NCI-H146 treated with DMSO at 0.1 percent for 48 hours (cell line): Measurements from ENCODE around the gene TXNDC12.
"Not testable (repeated sequence)": the region's sequence is repeated elsewhere in the genome, so short reads cannot be mapped to it uniquely, and the experiment has no call there.

Experiments
- DNase-seq: peaks from one replicate; lab custom pipeline; 2025; ENCODE audit not compliant: unreplicated experiment; lab: John Stamatoyannopoulos, UW

The TXNDC12 gene

DNA sequence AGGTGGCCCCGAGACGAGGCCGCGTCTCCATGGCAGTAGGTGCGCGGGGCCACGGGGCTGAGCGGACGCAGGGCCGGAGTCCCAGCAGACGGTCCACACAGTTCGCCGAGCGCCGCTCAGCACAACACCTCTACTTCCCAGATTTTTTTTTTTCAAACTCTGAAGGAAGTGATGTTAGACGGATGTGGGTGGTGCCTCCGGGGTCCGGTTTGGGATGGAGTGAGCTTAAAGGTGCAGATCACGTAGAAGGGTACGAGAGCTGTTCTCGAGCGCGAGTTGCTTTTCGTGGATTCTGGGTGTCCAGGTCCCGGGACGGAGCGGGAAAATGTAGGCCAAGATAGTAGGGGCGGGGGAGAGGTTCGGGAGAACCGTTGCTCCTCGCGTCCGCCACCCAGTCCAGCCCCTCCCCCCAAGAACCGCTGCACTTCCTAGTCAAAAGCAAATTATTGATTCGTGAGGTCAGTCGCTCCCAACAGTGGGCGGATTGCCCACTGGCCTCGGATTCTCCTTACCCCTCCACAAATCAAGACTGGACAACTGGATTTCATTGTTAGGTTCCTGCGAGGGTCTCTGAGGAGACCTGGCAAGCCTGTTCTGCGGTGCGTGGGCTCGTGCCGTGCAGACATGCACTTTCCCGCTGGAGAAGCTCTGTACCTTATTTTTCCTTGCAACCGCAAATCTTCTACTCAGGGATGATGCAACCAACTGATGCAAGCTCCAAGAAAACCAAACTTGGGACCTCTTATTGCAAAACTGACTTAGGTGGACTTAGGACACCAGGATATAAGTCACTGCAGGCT, at the start of gene TXNDC12:
Gene TXNDC12, minus strand, starts transcription at position 126 of the 800 bp plus-strand sequence. Its CDS starts 95 bp downstream, at position 31.
- DNase-seq, result peak; percentile 88

DNA sequence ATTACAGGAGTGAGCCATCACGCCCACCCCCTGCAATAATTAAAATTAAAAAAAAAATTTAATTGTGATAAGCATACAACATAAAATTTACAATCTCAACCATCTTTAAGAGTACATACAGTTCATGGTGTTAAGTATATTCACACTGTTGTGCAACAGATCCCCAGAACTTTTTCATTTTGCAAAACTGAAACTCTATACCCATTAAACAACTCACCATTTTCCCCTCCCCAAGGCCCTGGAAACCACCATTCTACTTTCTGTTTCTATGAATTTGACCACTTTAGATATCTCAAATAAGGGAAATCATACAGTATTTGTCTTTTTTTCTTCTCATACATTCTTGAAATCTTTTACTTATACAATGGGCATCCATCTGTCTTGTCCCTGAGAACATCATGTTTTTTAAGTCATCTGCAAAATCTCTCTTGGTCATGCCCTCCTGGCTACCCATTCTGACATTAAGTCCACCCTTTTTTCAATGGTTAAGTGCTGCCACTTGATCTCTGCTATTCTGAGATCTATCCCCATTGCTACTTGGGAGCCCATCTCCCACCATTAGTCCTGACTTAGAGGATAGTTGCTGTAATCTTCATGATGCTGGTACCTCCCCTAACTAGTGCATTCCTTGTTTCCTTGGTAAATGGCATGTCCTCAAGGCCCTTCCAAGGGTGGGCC, 47.5 kb upstream of the TXNDC12 start:
- no peak for DNase-seq

- DNase-seq, result peak; percentile 87
Measured at GRCh38 chr1:52098139-52098871, 43.3 kb upstream of the TXNDC12 start.

- no peak for DNase-seq
Measured at GRCh38 chr1:52096216-52096615, 41.2 kb upstream of the TXNDC12 start.

DNA sequence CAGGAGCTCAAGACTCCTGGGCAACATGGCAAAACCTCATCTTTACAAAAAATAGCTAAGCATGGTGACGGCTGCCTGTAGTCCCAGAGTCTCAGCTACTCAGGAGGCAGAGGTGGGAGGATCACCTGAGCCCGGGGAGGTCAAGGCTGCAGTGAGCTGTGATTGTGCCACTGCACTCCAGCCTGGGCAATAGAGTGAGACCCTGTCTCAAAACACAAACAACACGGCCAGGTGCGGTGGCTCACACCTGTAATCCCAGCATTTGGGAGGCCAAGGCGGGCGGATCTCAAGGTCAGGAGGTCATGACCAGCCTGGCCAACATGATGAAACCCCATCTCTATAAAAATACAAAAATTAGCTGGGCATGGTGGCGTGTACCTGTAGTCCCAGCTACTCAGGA, 39.3 kb upstream of the TXNDC12 start:
- DNase-seq, result not testable (repeated sequence)

DNA sequence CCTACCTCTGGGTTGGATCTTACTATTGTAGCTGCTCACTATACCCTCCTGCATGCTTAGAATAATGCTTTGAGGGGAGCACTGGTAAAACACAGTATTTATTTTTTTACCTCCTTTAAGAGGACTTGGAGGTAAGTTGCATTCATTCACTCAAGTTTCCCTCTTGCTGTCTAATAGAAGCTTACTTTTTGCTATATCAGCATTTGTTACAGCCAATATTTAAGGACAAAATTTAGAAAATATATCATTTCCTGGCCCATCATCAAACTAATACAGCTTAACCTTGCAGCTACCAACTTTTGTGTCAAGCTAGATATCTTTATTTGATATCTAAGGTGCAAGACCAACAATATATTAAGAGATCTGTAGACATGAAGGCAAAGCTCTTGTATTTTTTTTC, 32.9 kb upstream of the TXNDC12 start:
- DNase-seq, result not testable (repeated sequence)

DNA sequence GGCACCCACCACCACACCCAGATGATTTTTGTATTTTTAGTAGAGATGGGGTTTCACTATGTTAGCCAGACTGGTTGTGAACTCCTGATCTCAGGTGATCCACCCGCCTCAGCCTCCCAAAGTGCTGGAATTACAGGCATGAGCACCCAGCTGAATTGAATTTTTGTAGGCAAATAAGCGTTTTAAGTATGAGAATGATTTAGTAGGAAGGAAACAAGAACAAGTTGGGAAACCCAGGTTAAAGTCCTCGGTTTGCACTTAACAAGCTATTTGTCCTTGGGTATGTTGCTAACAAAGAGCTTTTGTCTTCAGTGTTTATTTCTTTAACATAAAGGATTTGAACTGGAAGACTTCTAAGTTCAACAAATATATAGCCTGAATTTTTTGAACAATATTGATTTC, 25.0 kb upstream of the TXNDC12 start:
- DNase-seq, result no peak

DNA sequence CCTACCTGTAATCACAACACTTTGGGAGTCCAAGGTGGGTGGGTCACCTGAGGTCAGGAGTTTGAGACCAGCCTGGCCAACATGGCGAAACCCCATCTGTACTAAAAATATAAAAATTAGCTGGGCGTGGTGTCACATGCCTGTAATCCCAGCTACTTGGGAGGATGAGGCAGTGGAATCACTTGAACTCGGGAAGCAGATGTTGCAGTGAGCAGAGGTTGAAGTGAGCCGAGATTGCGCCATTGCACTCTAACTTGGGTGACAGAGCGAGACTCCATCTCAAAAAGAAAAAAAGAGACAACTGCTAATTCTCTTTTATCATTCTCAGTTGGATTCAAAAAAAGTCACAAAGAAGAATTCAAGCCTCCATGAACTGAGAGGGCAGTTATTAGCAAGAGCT, 22.3 kb upstream of the TXNDC12 start:
- DNase-seq, result not testable (repeated sequence)

DNA sequence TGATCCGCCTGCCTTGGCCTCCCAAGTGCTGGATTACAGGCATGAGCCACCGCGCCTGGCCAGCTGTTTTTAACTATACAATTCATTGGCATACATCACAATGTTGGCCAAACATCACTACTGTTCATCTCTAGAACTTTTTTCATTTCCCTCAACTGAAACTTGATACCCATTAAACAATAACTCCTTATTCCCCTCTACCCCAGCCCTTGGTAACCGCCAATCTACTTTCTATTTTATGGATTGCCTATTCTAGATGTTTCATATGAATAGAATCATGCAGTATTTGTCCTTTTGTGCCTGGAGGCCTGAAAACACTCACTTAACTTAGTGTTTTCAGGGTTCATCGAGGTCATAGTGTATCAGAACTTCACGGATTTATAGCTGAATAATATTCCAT, 17.3 kb upstream of the TXNDC12 start:
- DNase-seq, result no peak

DNA sequence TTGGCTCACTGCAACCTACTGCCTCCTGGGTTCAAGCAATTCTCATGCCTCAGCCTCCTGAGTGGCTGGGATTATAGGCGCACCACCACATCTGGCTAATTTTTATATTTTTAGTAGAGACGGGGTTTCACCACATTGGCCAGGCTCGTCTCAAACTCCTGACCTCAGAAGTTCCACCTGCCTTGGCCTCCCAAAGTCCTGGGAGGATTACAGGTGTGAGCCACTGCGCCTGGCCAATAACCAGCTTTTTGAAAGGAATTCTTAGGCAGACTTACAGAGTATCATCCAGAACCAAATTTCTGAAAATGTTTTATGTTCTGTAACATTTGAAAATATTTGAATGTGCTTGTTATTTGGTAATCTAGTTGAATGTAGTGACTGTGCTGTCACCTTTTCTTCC, 15.7 kb upstream of the TXNDC12 start:
- no peak for DNase-seq

- DNase-seq, result no peak
Measured at GRCh38 chr1:52063192-52063591, 8.2 kb upstream of the TXNDC12 start.

GRCh38 chr1:52060822-52061221, 5.8 kb upstream of the TXNDC12 start:
- DNase-seq, result no peak

GRCh38 chr1:52059888-52060287, 4.9 kb upstream of the TXNDC12 start:
- DNase-seq, result no peak

- DNase-seq, result no peak
Measured at GRCh38 chr1:52059321-52059720, 4.3 kb upstream of the TXNDC12 start.

GRCh38 chr1:52057876-52058415, 3.0 kb upstream of the TXNDC12 start:
- DNase-seq, result no peak

- DNase-seq, result no peak
Measured at GRCh38 chr1:52057255-52057654, 2.3 kb upstream of the TXNDC12 start.

- no peak for DNase-seq
Measured at GRCh38 chr1:52056937-52057231, 1.9 kb upstream of the TXNDC12 start.

DNA sequence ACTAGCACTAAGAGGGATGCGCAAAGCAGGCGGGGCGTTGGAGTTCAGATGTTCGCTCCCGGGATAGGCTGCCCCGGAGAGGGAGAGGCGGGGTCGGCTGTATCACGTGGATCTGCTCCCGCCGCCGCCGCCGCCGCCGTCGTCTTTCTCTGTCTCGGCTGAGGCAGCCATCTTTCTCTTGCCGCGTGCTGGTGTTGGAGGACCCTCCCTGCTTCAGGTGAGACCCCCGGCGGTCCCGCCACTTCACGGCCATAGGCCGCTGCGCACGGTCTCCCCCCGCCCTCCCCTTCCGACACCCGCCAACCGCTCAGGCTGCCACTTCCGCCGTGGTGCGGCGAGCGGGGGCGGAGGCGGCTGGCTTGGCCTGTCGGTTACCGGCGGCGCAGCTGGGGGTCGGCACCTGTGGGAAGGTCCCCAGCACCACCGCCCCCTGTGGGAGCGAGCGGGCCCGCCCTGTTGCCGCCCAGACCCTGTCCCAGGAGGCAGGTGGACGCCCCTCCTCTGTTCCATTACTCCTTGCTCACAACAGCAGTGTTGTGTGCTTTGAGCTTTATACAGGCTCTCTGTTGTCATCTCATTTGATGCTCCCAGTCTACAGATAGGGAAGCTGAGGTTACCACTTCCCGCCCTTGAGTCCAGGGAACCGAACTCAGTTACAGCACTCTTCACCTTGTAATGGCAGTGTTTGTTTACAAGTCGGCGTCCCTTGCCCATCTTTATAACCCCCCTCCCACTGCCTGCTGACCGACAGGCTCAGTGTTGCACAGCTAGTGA, 1.4 kb upstream of the TXNDC12 start, which contains the start of gene BTF3L4:
Gene BTF3L4, plus strand, starts transcription at position 133 of the 774 bp plus-strand sequence. CDS start 3,553 bp downstream, outside the sequence.
- peak; percentile 96 for DNase-seq

DNA sequence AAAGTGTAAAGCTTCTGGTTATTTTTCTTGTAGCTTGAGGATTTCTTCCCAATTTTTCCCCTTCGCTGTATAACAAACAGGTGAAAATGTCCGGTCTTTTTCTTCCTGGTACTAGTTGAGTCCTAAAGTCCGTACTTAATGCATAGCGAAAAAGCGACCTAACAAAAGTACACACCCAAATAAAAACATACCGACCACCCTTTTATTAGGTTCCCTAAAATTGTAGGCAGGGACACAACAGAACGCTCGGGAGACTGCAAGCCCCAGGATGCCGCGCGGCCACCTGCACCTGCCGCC, 823 bp upstream of the TXNDC12 start:
- no peak for DNase-seq

- no peak for DNase-seq
Measured at GRCh38 chr1:52054496-52055065, 410 bp downstream of the TXNDC12 start.

GRCh38 chr1:52053862-52054261, 1.1 kb downstream of the TXNDC12 start:
- DNase-seq, result no peak
